Muscle layer of duodenum (tissue), 2 donors: Measurements from ENCODE around the gene ROBO1.
"Not testable (repeated sequence)": the region's sequence is repeated elsewhere in the genome, so short reads cannot be mapped to it uniquely, and the experiment has no call there.

ENCODE experiments used
- H3K27ac ChIP-seq: one replicate; pipeline ENCODE4 v1.7.0; 2013; ENCODE audit warnings: mild to moderate bottlenecking, low read length
- H3K27me3 ChIP-seq: one replicate; pipeline ENCODE4 v1.7.0; 2013; ENCODE audit warnings: low read depth, mild to moderate bottlenecking, control low read depth, low read length
- H3K36me3 ChIP-seq, 2 donors: one replicate each; pipeline ENCODE4 v1.7.0; 2013; ENCODE audit warnings: low read length in 2 of 2, control low read depth in 1 of 2, mild to moderate bottlenecking in 1 of 2; ENCODE audit not compliant: insufficient read depth in 2 of 2, control insufficient read depth in 1 of 2
- H3K4me1 ChIP-seq, 2 donors: one replicate each; pipeline ENCODE4 v1.7.0; 2013; ENCODE audit warnings: low read length in 2 of 2, mild to moderate bottlenecking in 2 of 2, control low read depth in 1 of 2, moderate library complexity in 1 of 2; ENCODE audit not compliant: insufficient read depth in 2 of 2, control insufficient read depth in 1 of 2
- H3K4me3 ChIP-seq, 2 donors: one replicate each; pipeline ENCODE4 v1.7.0; 2013; ENCODE audit warnings: low read length in 2 of 2, low read depth in 1 of 2, mild to moderate bottlenecking in 1 of 2
- H3K9me3 ChIP-seq, 2 donors: one replicate each; pipeline ENCODE4 v1.7.0; 2013; ENCODE audit warnings: low read length in 2 of 2, control low read depth in 1 of 2, mild to moderate bottlenecking in 1 of 2; ENCODE audit not compliant: control insufficient read depth in 1 of 2
- donor health status: healthy.

Gene ROBO1

GRCh38 chr3:79299949-79300635 is 467.7 kb downstream of the ROBO1 start:
- H3K9me3 ChIP-seq, H3K27me3 ChIP-seq, H3K4me3 ChIP-seq, H3K4me1 ChIP-seq, H3K27ac ChIP-seq, H3K36me3 ChIP-seq: not testable (repeated sequence)

GRCh38 chr3:79297245-79297960 is 470.4 kb downstream of the ROBO1 start:
- Histone ChIP-seq H3K4me3 (no peak overlapping the region), H3K27me3 (no peaks in the 10 kb centered on the region), H3K4me1 (peaks cover 0 to 6% of the 10 kb centered on the region in 2 donors), H3K9me3 (peaks cover 0 to 2% of the 10 kb centered on the region in 2 donors), H3K27ac (no peak overlapping the region), H3K36me3 (no peaks in the 10 kb centered on the region)

- Histone ChIP-seq H3K36me3 (no peaks in the 10 kb centered on the region), H3K9me3 (no peaks in the 10 kb centered on the region), H3K4me1 (no peaks in the 10 kb centered on the region), H3K27ac (no peak overlapping the region), H3K4me3 (no peak overlapping the region), H3K27me3 (no peaks in the 10 kb centered on the region)
Observed at GRCh38 chr3:79286882-79287281, 480.9 kb downstream of the ROBO1 start.

GRCh38 chr3:79285871-79286270 is 481.9 kb downstream of the ROBO1 start:
- Histone ChIP-seq H3K27ac (no peak overlapping the region), H3K4me1 (no peaks in the 10 kb centered on the region), H3K27me3 (no peaks in the 10 kb centered on the region), H3K9me3 (no peaks in the 10 kb centered on the region), H3K36me3 (no peaks in the 10 kb centered on the region), H3K4me3 (no peak overlapping the region)

- no peak overlapping the region for H3K4me3 ChIP-seq
- no peak overlapping the region for H3K27ac ChIP-seq
- no peaks in the 10 kb centered on the region for H3K4me1 ChIP-seq
- no peaks in the 10 kb centered on the region for H3K27me3 ChIP-seq
- no peaks in the 10 kb centered on the region for H3K9me3 ChIP-seq
- no peaks in the 10 kb centered on the region for H3K36me3 ChIP-seq
Observed at GRCh38 chr3:79285380-79285779, 482.4 kb downstream of the ROBO1 start.

GRCh38 chr3:79284781-79285180 is 483.0 kb downstream of the ROBO1 start:
- Histone ChIP-seq H3K4me1 (no peaks in the 10 kb centered on the region), H3K27me3 (no peaks in the 10 kb centered on the region), H3K4me3 (no peak overlapping the region), H3K36me3 (no peaks in the 10 kb centered on the region), H3K9me3 (no peaks in the 10 kb centered on the region), H3K27ac (no peak overlapping the region)

GRCh38 chr3:79278681-79279080 is 489.1 kb downstream of the ROBO1 start:
- no peaks in the 10 kb centered on the region for H3K36me3 ChIP-seq
- H3K4me3 ChIP-seq, result no peak overlapping the region
- no peak overlapping the region for H3K27ac ChIP-seq
- H3K27me3 ChIP-seq, result no peaks in the 10 kb centered on the region
- no peaks in the 10 kb centered on the region for H3K4me1 ChIP-seq
- peaks cover 0 to 3% of the 10 kb centered on the region in 2 donors for H3K9me3 ChIP-seq

GRCh38 chr3:79268422-79268821 is 499.4 kb downstream of the ROBO1 start:
- H3K4me1 ChIP-seq, result no peaks in the 10 kb centered on the region
- H3K4me3 ChIP-seq, result no peak overlapping the region
- H3K9me3 ChIP-seq, result no peaks in the 10 kb centered on the region
- no peaks in the 10 kb centered on the region for H3K36me3 ChIP-seq
- H3K27me3 ChIP-seq, result no peaks in the 10 kb centered on the region
- no peak overlapping the region for H3K27ac ChIP-seq

GRCh38 chr3:79264892-79265291 is 502.9 kb downstream of the ROBO1 start:
- Histone ChIP-seq H3K27ac (no peak overlapping the region), H3K36me3 (no peaks in the 10 kb centered on the region), H3K4me1 (no peaks in the 10 kb centered on the region), H3K9me3 (no peaks in the 10 kb centered on the region), H3K4me3 (no peak overlapping the region), H3K27me3 (no peaks in the 10 kb centered on the region)

GRCh38 chr3:79263423-79263822 is 504.4 kb downstream of the ROBO1 start:
- H3K27ac ChIP-seq, result no peak overlapping the region
- no peaks in the 10 kb centered on the region for H3K9me3 ChIP-seq
- no peaks in the 10 kb centered on the region for H3K36me3 ChIP-seq
- no peak overlapping the region for H3K4me3 ChIP-seq
- H3K4me1 ChIP-seq, result no peaks in the 10 kb centered on the region
- no peaks in the 10 kb centered on the region for H3K27me3 ChIP-seq

- Histone ChIP-seq H3K27ac (no peak overlapping the region), H3K36me3 (no peaks in the 10 kb centered on the region), H3K27me3 (no peaks in the 10 kb centered on the region), H3K4me1 (no peaks in the 10 kb centered on the region), H3K9me3 (no peaks in the 10 kb centered on the region), H3K4me3 (no peak overlapping the region)
Observed at GRCh38 chr3:79258479-79258878, 509.3 kb downstream of the ROBO1 start.

- H3K4me3 ChIP-seq, result no peak overlapping the region
- no peaks in the 10 kb centered on the region for H3K9me3 ChIP-seq
- no peaks in the 10 kb centered on the region for H3K27me3 ChIP-seq
- H3K36me3 ChIP-seq, result no peaks in the 10 kb centered on the region
- H3K4me1 ChIP-seq, result no peaks in the 10 kb centered on the region
- no peak overlapping the region for H3K27ac ChIP-seq
Observed at GRCh38 chr3:79257791-79258190, 510.0 kb downstream of the ROBO1 start.
